HG03432 (cell line): Measurements from ENCODE around the gene LGR6.
"Not testable (repeated sequence)": the region's sequence is repeated elsewhere in the genome, so short reads cannot be mapped to it uniquely, and the experiment has no call there.

ENCODE experiments used
- ATAC-seq: cut with Tn5 transposase; IDR thresholded peaks from one replicate; pipeline ENCODE4 v1.9.1; 2021; ENCODE audit warnings: mild to moderate bottlenecking, moderate library complexity; ENCODE audit not compliant: unreplicated experiment

The LGR6 gene

GRCh38 chr1:202311875-202312635 is 118.5 kb downstream of the LGR6 start:
- no peak for ATAC-seq

- no peak for ATAC-seq
Measured at GRCh38 chr1:202315576-202316168, 122.1 kb downstream of the LGR6 start.

- no peak for ATAC-seq
Measured at GRCh38 chr1:202316186-202316585, 122.6 kb downstream of the LGR6 start.

- ATAC-seq: no peak
Measured at GRCh38 chr1:202317941-202318925, 124.6 kb downstream of the LGR6 start.

- no peak for ATAC-seq
Measured at GRCh38 chr1:202319381-202320080, 125.9 kb downstream of the LGR6 start.

GRCh38 chr1:202320081-202320405 is 126.4 kb downstream of the LGR6 start:
- ATAC-seq: no peak

- no peak for ATAC-seq
Measured at GRCh38 chr1:202323731-202324130, 130.1 kb downstream of the LGR6 start.

GRCh38 chr1:202324646-202325045 is 131.0 kb downstream of the LGR6 start:
- no peak for ATAC-seq

- no peak for ATAC-seq
Measured at GRCh38 chr1:202329891-202330290, 136.3 kb downstream of the LGR6 start.

GRCh38 chr1:202333861-202334260 is 140.3 kb downstream of the LGR6 start:
- no peak for ATAC-seq

- ATAC-seq: no peak
Measured at GRCh38 chr1:202343652-202344349, 150.2 kb downstream of the LGR6 start.

GRCh38 chr1:202348005-202348508 is 154.5 kb downstream of the LGR6 start:
- no peak for ATAC-seq

- ATAC-seq: peak; percentile 99
Measured at GRCh38 chr1:202348509-202349205, 155.1 kb downstream of the LGR6 start, which contains the start of gene PPP1R12B. Gene PPP1R12B, plus strand, starts transcription at chr1:202348699. Its CDS starts 153 bp downstream, at chr1:202348852.

GRCh38 chr1:202349206-202349928 is 155.8 kb downstream of the LGR6 start:
- peak; percentile 3 for ATAC-seq

GRCh38 chr1:202351725-202352124 is 158.1 kb downstream of the LGR6 start:
- ATAC-seq: no peak

- not testable (repeated sequence) for ATAC-seq
Measured at GRCh38 chr1:202352583-202353197, 159.1 kb downstream of the LGR6 start.

- no peak for ATAC-seq
Measured at GRCh38 chr1:202355944-202356553, 162.4 kb downstream of the LGR6 start.

- no peak for ATAC-seq
Measured at GRCh38 chr1:202357506-202357905, 163.9 kb downstream of the LGR6 start.
